Stimulated activated CD4-positive, alpha-beta T cell treated with anti-CD3 and anti-CD28 coated beads, Interleukin-4, amount 100 ng/mL, for 4 hours (primary cell): ENCODE results near the gene CCT6B.

Experiments used
- DNase-seq, 2 experiments: peaks; one replicate each; pipeline ENCODE4 v3.0.0-alpha.2; 2020

The CCT6B gene

DNA sequence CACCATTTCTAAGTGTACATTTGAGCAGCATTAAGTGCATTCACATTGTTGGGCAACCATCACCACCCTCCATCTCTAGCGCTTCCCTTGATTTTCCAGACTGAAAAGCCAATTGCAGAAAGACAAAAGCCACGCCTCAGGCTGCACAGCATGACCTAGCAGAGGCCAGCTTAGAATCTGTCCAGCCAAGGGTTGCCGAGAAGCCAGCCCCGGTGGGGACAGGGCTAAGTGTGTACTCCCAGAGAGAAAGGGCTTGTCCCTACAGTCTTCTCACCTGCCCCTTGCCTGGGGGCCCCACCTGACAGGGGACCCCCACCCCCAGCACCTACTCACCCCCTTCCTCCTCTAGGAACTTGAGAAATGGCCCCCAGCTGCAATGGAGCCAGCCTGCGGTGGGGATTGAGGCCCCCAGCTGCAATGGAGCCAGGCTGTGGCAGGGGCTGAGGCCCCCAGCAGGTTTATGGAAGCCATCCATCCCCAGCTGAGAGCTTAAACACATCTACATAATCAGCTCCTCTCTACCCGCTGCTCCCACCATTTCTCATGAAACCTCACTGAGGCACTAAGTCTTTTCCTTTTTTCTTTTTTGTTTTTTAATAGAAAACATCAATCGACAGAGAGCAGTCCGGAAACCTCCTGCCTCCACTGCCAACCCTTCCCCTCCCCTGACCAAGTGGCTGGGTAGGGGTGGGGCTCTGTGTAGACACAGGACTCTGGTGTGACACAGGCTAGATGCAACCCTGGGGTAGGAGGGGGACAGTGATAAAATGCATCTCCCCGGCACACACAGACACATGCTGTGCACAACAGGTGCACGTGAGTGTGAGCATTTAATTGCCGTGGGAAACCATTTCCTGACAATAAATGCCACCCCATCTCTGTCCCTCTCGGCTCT is 77.9 kb downstream of the CCT6B start:
- DNase-seq: no peak

DNA sequence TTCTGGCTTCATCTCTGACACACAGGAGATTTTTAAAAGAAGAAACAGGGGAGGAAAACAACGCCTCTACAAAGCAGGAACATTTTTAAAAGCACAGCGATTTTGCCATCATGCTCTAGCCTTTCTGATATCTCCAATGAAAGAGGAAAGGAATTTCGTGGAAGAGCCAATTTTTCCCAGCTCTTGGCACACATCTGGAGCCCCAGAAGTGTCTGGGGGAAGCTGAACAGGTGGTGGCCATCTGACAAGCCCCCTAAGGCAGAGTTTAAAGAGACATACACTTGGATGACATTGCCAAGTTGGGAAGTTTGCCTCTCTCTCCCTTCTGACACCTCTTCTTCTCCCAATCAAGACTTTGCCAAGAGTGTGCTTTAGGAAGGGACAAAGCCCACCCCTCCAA is 82.1 kb downstream of the CCT6B start:
- DNase-seq: no peak
